SH-SY5Y (cell line): ENCODE data around the gene CTNNA1.

Experiments used
- GATA2 ChIP-seq: IDR thresholded peaks from 2 replicates; pipeline ENCODE4 v1.6.1; 2011; ENCODE audit warnings: mild to moderate bottlenecking, low read depth, low read length
- GATA3 ChIP-seq: IDR thresholded peaks from 2 replicates; pipeline ENCODE4 v1.6.1; 2011; ENCODE audit warnings: low read depth, mild to moderate bottlenecking, low read length, moderate library complexity

DNA sequence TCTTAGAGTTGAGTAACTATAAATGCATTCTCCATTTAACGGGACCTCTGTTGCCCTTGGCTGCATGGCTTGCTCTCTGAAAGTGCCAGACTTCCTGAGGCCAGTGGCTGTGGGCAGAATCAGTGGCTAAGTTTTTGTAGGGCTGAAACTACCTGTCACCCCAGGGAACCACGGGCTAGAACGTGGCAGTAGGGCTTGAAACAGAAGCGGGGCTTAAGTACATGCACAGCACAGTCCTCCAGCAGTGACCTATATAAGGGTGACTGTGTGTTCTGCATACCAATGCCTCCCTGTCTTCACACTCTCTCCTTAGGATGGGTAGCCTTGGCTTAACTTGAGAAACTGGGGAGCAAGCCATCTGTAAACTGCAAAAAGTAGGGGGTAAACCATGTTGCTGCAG lies 165.5 kb downstream of the CTNNA1 start:
- TF ChIP-seq GATA2, result no peak
- no peak for TF ChIP-seq GATA3
